GM23248 (cell line): ENCODE results near the gene EFEMP2. TPM values are rescaled to one million over a fixed set of nuclear protein-coding genes. Genes with fewer than 3 reads are reported as not detected.

Experiments
- DNase-seq: peaks from one replicate; pipeline ENCODE4 v3.0.0-alpha.2; 2015
- H2AFZ ChIP-seq: fragments of 200-600 bp; sonication (generic); 2 replicates; pipeline ENCODE4 v1.6.1; 2016; ENCODE audit warnings: antibody characterized with exemption
- H3F3A ChIP-seq: fragments of 200-600 bp; sonication (generic); 2 replicates; pipeline ENCODE4 v1.6.1; 2016; ENCODE audit warnings: mild to moderate bottlenecking, antibody characterized with exemption, mixed run types; ENCODE audit not compliant: insufficient read depth
- H3K27ac ChIP-seq: fragments of 200-600 bp; sonication (generic); 2 replicates; pipeline ENCODE4 v1.5.1; 2016; ENCODE audit warnings: mild to moderate bottlenecking
- H3K27me3 ChIP-seq: fragments of 200-600 bp; sonication (generic); replicated peaks from 2 replicates; pipeline ENCODE4 v1.6.1; 2016; ENCODE audit warnings: mild to moderate bottlenecking; ENCODE audit not compliant: insufficient read depth
- H3K36me3 ChIP-seq: fragments of 200-600 bp; sonication (generic); 2 replicates; pipeline ENCODE4 v1.6.1; 2016; ENCODE audit warnings: low read depth, mild to moderate bottlenecking
- H3K4me1 ChIP-seq: fragments of 200-600 bp; sonication (generic); 2 replicates; pipeline ENCODE4 v1.6.1; 2016; ENCODE audit warnings: mild to moderate bottlenecking; ENCODE audit not compliant: insufficient read depth
- H3K4me2 ChIP-seq: fragments of 200-600 bp; sonication (generic); one replicate; pipeline ENCODE4 v1.6.1; 2016; ENCODE audit warnings: mild to moderate bottlenecking; ENCODE audit not compliant: unreplicated experiment
- H3K4me3 ChIP-seq: fragments of 200-600 bp; sonication (generic); 2 replicates; pipeline ENCODE4 v1.5.1; 2016; ENCODE audit warnings: mild to moderate bottlenecking
- H3K79me2 ChIP-seq: fragments of 200-600 bp; sonication (generic); 2 replicates; pipeline ENCODE4 v1.6.1; 2016; ENCODE audit warnings: mild to moderate bottlenecking; ENCODE audit not compliant: insufficient read depth
- H3K9ac ChIP-seq: fragments of 200-600 bp; sonication (generic); 2 replicates; pipeline ENCODE4 v1.6.1; 2016; ENCODE audit warnings: mild to moderate bottlenecking
- H3K9me2 ChIP-seq: fragments of 200-600 bp; sonication (generic); 2 replicates; pipeline ENCODE4 v1.6.1; 2016; ENCODE audit warnings: mixed run types, mild to moderate bottlenecking, moderate library complexity; ENCODE audit not compliant: insufficient read depth
- H3K9me3 ChIP-seq: fragments of 200-600 bp; sonication (generic); one replicate; pipeline ENCODE4 v1.6.1; 2017; ENCODE audit warnings: low read depth
- H4K20me1 ChIP-seq: fragments of 200-600 bp; sonication (generic); 2 replicates; pipeline ENCODE4 v1.6.0; 2016; ENCODE audit not compliant: insufficient read depth
- EZH2 ChIP-seq: fragments of 200-600 bp; sonication (generic); IDR thresholded peaks from 2 replicates; pipeline ENCODE4 v1.6.1; 2018; ENCODE audit warnings: antibody characterized with exemption, mild to moderate bottlenecking; ENCODE audit not compliant: insufficient read depth, poor library complexity, severe bottlenecking
- EZH2phosphoT487 ChIP-seq: fragments of 200-600 bp; sonication (generic); IDR thresholded peaks from 2 replicates; pipeline ENCODE4 v1.6.1; 2018; ENCODE audit warnings: antibody characterized with exemption, moderate library complexity, mild to moderate bottlenecking, low read depth; ENCODE audit not compliant: insufficient read depth
- WGBS, 2 experiments: methylation state at CpG; one replicate each; pipeline ENCODE4 v1.1.6; 2015 to 2017; ENCODE audit warnings: low lambda C conversion rate in 2 of 2, low coverage in 1 of 2; ENCODE audit errors: missing lambda C conversion rate in 2 of 2; 5-methylcytosine and 5-hydroxymethylcytosine counted together
- in situ Hi-C: fragments of 300-500 bp; cut with MboI; formaldehyde crosslinking; loops from 2 replicates; pipeline ENCODE4 v1.15.0; 2020
- polyA plus RNA-seq: library from polyadenylated mRNA; unstranded; fragments of >200 nt; fragmentation: Nextera tagmentation; extraction: Ambion mirVana; gene quantifications from 2 replicates; pipeline ENCODE4 v1.2.1, GENCODE V29; 2016
- total RNA-seq: library from RNA; depleted of rRNA; stranded (reverse); fragments of >200 nt; shearing (Covaris generic); gene quantifications from 2 replicates; pipeline ENCODE4 v1.2.3, GENCODE V29; 2014

EFEMP2 gene
- total and polyA plus RNA-seq, 2 experiments from 2014 or later: 308 to 520 TPM

- peak within 1 kb of the TSS; percentile 99 for H3K27ac ChIP-seq
- H3K4me1 ChIP-seq: peaks cover 54% of the 10 kb centered on the region
- H2AFZ ChIP-seq: no peak within 1 kb of the TSS
- peak within 1 kb of the TSS; percentile 100 for H3K4me2 ChIP-seq
- peaks cover 62% of the 10 kb centered on the region for H3F3A ChIP-seq
- in situ Hi-C loops: no loop called here
- peak within 1 kb of the TSS; percentile 99 for H3K9ac ChIP-seq
- peak; percentile 98 for DNase-seq
- H3K27me3 ChIP-seq: no peaks in the 10 kb centered on the region
- peaks cover 27% of the 10 kb centered on the region; the same call in 1 of the 2 replicates for H3K36me3 ChIP-seq
- no peaks in the 10 kb centered on the region for H3K9me2 ChIP-seq
- H3K79me2 ChIP-seq: peaks cover 62% of the 10 kb centered on the region
- no peaks in the 10 kb centered on the region for H3K9me3 ChIP-seq
- H4K20me1 ChIP-seq: peaks cover 7% of the 10 kb centered on the region; the same call in 1 of the 2 replicates
- peak within 1 kb of the TSS; percentile 95 for H3K4me3 ChIP-seq
- 4 to 6% methylated on average over 53 to 72 of the region's 80 CpGs for WGBS, 2 experiments
- TF ChIP-seq EZH2phosphoT487 (no peak), EZH2 (no peak)
These were observed 27.7 kb upstream of the EFEMP2 start, which contains the start of gene FOSL1 for GRCh38 chr11:65900125-65900898. FOSL1 (minus strand) TSS chr11:65900388; CDS start chr11:65900339, 49 bp downstream.

GRCh38 chr11:65899356-65900124 is 26.9 kb upstream of the EFEMP2 start:
- Histone ChIP-seq H3K4me3 (peak overlapping the region; percentile 95), H3K9me2 (no peaks in the 10 kb centered on the region), H3K36me3 (peaks cover 30% of the 10 kb centered on the region; the same call in 1 of the 2 replicates), H3K4me1 (peaks cover 59% of the 10 kb centered on the region), H2AFZ (no peak overlapping the region), H3K9me3 (no peaks in the 10 kb centered on the region), H3K4me2 (peak overlapping the region; percentile 100), H3K27me3 (no peaks in the 10 kb centered on the region), H3K9ac (peak overlapping the region; percentile 99), H3K27ac (peak overlapping the region; percentile 99), H4K20me1 (peaks cover 7% of the 10 kb centered on the region; the same call in 1 of the 2 replicates), H3F3A (peaks cover 69% of the 10 kb centered on the region), H3K79me2 (peaks cover 70% of the 10 kb centered on the region)
- TF ChIP-seq EZH2: no peak
- TF ChIP-seq EZH2phosphoT487: no peak
- in situ Hi-C loops: no loop called here
- peak; percentile 95 for DNase-seq
- 1 to 3% methylated on average over 46 to 58 of the region's 78 CpGs for WGBS, 2 experiments

- DNase-seq: peak; percentile 60
- Histone ChIP-seq H3F3A (peaks cover 73% of the 10 kb centered on the region), H3K4me1 (peaks cover 62% of the 10 kb centered on the region), H4K20me1 (peaks cover 7% of the 10 kb centered on the region), H3K4me3 (peak overlapping the region; percentile 95), H3K9me2 (no peaks in the 10 kb centered on the region), H2AFZ (no peak overlapping the region), H3K27ac (peak overlapping the region; percentile 99), H3K36me3 (peaks cover 30% of the 10 kb centered on the region; the same call in 1 of the 2 replicates), H3K9ac (peak overlapping the region; percentile 99), H3K79me2 (peaks cover 77% of the 10 kb centered on the region), H3K27me3 (no peaks in the 10 kb centered on the region), H3K4me2 (peak overlapping the region; percentile 100), H3K9me3 (no peaks in the 10 kb centered on the region)
- TF ChIP-seq EZH2phosphoT487 (no peak), EZH2 (no peak)
- WGBS, 2 experiments: 3% methylated on average over 14 to 28 of the region's 28 CpGs
- in situ Hi-C loops: no loop called here
These were observed 26.2 kb upstream of the EFEMP2 start for GRCh38 chr11:65898656-65899355.

GRCh38 chr11:65897020-65897471 is 24.4 kb upstream of the EFEMP2 start:
- Histone ChIP-seq H3K4me1 (peaks cover 62% of the 10 kb centered on the region), H3K79me2 (peaks cover 92% of the 10 kb centered on the region), H3K4me2 (peak overlapping the region; percentile 100), H3K4me3 (peak overlapping the region; percentile 95), H3K9me2 (no peaks in the 10 kb centered on the region), H3K36me3 (peaks cover 41% of the 10 kb centered on the region; the same call in 1 of the 2 replicates), H3K9ac (peak overlapping the region; percentile 99), H2AFZ (no peak overlapping the region), H4K20me1 (peaks cover 7% of the 10 kb centered on the region), H3K27me3 (no peaks in the 10 kb centered on the region), H3K9me3 (no peaks in the 10 kb centered on the region), H3K27ac (peak overlapping the region; percentile 99), H3F3A (peaks cover 77% of the 10 kb centered on the region)
- peak; percentile 68 for DNase-seq
- in situ Hi-C loops: no loop called here
- no peak for TF ChIP-seq EZH2phosphoT487
- TF ChIP-seq EZH2: no peak
- 46 to 61% methylated on average over 4 of the region's 4 CpGs for whole genome bisulfite sequencing, 2 experiments
